Measurements from ENCODE around the gene PKDREJ.

The PKDREJ gene

GRCh38 chr22:46233231-46233630 lies 29.9 kb downstream of the PKDREJ start:
- FAIRE-seq = no peak

GRCh38 chr22:46230262-46230901 lies 32.8 kb downstream of the PKDREJ start:
- FAIRE-seq = no peak

- no peak for FAIRE-seq
Measured at GRCh38 chr22:46229701-46230100, 33.4 kb downstream of the PKDREJ start.

- no peak for FAIRE-seq
Measured at GRCh38 chr22:46226577-46226976, 36.6 kb downstream of the PKDREJ start.

GRCh38 chr22:46225631-46226030 lies 37.5 kb downstream of the PKDREJ start:
- no peak for FAIRE-seq

GRCh38 chr22:46224898-46225290 lies 38.2 kb downstream of the PKDREJ start:
- no peak for FAIRE-seq

GRCh38 chr22:46224044-46224897 lies 38.9 kb downstream of the PKDREJ start:
- no peak for FAIRE-seq

GRCh38 chr22:46220921-46221320 lies 42.2 kb downstream of the PKDREJ start:
- no peak for FAIRE-seq

GRCh38 chr22:46219636-46220035 lies 43.5 kb downstream of the PKDREJ start:
- FAIRE-seq = no peak

DNA sequence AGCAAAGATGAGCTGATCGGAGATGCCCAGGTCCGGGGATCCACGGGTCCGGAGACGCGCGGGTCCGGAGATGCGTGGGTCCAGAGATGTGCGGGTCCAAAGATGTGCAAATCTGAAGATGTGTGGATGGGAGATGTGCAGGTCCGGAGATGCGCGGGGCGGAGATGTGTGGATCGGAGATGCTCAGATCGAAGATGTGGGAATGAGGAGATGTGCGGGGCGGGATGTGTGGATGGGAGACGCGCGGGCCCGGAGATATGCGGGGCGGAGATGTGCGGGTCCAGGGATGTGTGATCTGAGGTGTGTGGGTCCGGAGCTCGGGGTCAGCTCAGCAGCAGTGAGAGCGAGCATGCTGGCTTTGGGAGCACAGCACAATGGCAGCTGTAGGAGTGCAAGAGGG lies 48.5 kb downstream of the PKDREJ start:
- FAIRE-seq = no peak

GRCh38 chr22:46214149-46214548 lies 49.0 kb downstream of the PKDREJ start:
- no peak for FAIRE-seq

DNA sequence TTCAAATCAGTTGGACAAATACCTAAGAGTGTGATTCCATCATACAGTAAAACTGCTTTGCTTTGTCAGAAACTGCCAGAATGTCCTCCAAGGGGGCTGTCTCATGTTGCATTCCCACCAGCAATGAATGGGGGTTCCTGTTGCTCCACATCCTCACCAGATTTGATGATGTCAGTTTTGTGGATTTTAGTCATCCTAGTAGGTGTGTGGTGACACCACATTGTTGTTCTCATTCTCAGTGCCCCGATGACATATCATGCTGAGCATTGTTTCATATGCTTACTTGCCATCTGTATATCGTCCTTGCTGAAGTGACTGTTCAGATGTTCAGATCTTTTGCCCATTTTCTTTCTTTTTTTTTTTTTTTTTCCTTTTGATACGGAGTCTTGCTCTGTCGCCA lies 50.1 kb downstream of the PKDREJ start:
- no peak for FAIRE-seq

DNA sequence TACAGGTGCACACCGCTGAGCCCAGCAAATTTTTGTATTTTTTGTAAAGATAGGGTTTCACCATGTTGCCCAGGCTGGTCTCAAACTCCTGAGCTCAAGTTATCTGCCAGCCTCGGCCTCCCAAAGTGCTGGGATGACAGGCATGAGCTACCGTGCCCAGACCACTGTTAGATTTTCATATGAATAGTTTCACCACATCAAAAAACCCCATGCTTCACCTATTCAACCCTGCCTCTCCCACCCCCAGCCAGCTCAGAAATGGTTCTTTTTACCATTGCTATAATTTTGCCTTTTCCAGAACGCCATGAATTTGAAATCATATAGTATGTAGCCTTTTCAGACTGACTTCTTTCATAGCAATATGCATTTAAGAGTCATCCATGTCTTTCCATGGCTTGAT lies 50.9 kb downstream of the PKDREJ start:
- no peak for FAIRE-seq

GRCh38 chr22:46209262-46209661 lies 53.9 kb downstream of the PKDREJ start:
- no peak for FAIRE-seq

Data from endometrium (tissue), 2 donors.